Superior temporal gyrus (tissue), 1 donor: ENCODE results near the gene GDA.
A peak's percentile ranks its signal among the peaks of the same experiment; 100 is the strongest.
"Not testable (repeated sequence)": the region's sequence is repeated elsewhere in the genome, so short reads cannot be mapped to it uniquely, and the experiment has no call there.

ENCODE experiments used
- DNase-seq: peaks from one replicate; pipeline ENCODE4 v3.0.0-alpha.2; 2016; ENCODE audit errors: extremely low spot score

GDA gene

GRCh38 chr9:72207278-72207677 is 58.0 kb downstream of the GDA start:
- no peak for DNase-seq

GRCh38 chr9:72210522-72210921 is 61.3 kb downstream of the GDA start:
- no peak for DNase-seq

- no peak for DNase-seq
Observed at GRCh38 chr9:72211047-72211446, 61.8 kb downstream of the GDA start.

- DNase-seq = no peak
Observed at GRCh38 chr9:72213906-72214305, 64.7 kb downstream of the GDA start.

- no peak for DNase-seq
Observed at GRCh38 chr9:72217306-72217842, 68.1 kb downstream of the GDA start.

- DNase-seq = no peak
Observed at GRCh38 chr9:72220589-72220988, 71.3 kb downstream of the GDA start.

GRCh38 chr9:72226146-72226812 is 77.0 kb downstream of the GDA start:
- DNase-seq = no peak

- no peak for DNase-seq
Observed at GRCh38 chr9:72228282-72228681, 79.0 kb downstream of the GDA start.

- DNase-seq = no peak
Observed at GRCh38 chr9:72232778-72233177, 83.5 kb downstream of the GDA start.

GRCh38 chr9:72247549-72247948 is 98.3 kb downstream of the GDA start:
- no peak for DNase-seq

GRCh38 chr9:72251589-72251988 is 102.3 kb downstream of the GDA start:
- no peak for DNase-seq

GRCh38 chr9:72254901-72255545 is 105.8 kb downstream of the GDA start:
- DNase-seq = peak; percentile 19

- no peak for DNase-seq
Observed at GRCh38 chr9:72255569-72255968, 106.3 kb downstream of the GDA start.

GRCh38 chr9:72256931-72257330 is 107.7 kb downstream of the GDA start:
- no peak for DNase-seq

GRCh38 chr9:72257814-72258213 is 108.6 kb downstream of the GDA start:
- DNase-seq = no peak

GRCh38 chr9:72262063-72262462 is 112.8 kb downstream of the GDA start:
- no peak for DNase-seq

- no peak for DNase-seq
Observed at GRCh38 chr9:72263572-72263971, 114.3 kb downstream of the GDA start.

- DNase-seq = no peak
Observed at GRCh38 chr9:72268961-72269360, 119.7 kb downstream of the GDA start.

- DNase-seq = not testable (repeated sequence)
Observed at GRCh38 chr9:72270359-72270758, 121.1 kb downstream of the GDA start.

- DNase-seq = peak; percentile 92
Observed at GRCh38 chr9:72271613-72272478, 122.6 kb downstream of the GDA start.

GRCh38 chr9:72274441-72274840 is 125.2 kb downstream of the GDA start:
- no peak for DNase-seq

- no peak for DNase-seq
Observed at GRCh38 chr9:72274916-72275315, 125.7 kb downstream of the GDA start.
